ENCODE results near the gene SPATS2. TPM values are rescaled to one million over a fixed set of nuclear protein-coding genes. Genes with fewer than 3 reads are reported as not detected.

The SPATS2 gene
- total and polyA plus RNA-seq, 2 donors from 2014 or later: 10.0 to 23.7 TPM

DNA sequence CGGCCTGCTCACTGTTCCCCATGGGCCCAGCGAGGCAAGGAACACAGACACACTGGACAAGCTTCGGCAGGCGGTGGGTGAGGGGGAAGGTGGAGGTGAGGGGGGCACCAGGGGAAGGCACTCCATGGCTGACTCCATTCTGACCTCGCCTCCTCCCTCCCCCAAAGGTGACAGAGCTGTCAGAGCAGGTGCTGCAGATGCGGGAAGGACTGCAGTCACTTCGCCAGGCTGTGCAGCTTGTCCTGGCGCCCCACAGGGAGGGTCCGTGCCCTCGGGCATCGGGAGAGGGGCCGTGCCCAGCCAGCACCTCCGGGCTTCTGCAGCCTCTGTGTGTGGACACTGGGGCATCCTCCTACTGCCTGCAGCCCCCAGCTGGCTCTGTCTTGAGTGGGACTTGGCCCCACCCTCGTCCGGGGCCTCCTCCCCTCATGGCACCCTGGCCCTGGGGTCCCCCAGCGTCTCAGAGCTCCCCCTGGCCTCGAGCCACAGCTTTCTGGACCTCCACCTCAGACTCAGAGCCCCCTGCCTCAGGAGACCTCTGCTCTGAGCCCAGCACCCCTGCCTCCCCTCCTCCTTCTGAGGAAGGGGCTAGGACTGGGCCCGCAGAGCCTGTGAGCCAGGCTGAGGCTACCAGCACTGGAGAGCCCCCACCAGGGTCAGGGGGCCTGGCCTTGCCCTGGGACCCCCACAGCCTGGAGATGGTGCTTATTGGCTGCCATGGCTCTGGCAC lies 190.1 kb downstream of the SPATS2 start:
- TF ChIP-seq, protein P1, sequence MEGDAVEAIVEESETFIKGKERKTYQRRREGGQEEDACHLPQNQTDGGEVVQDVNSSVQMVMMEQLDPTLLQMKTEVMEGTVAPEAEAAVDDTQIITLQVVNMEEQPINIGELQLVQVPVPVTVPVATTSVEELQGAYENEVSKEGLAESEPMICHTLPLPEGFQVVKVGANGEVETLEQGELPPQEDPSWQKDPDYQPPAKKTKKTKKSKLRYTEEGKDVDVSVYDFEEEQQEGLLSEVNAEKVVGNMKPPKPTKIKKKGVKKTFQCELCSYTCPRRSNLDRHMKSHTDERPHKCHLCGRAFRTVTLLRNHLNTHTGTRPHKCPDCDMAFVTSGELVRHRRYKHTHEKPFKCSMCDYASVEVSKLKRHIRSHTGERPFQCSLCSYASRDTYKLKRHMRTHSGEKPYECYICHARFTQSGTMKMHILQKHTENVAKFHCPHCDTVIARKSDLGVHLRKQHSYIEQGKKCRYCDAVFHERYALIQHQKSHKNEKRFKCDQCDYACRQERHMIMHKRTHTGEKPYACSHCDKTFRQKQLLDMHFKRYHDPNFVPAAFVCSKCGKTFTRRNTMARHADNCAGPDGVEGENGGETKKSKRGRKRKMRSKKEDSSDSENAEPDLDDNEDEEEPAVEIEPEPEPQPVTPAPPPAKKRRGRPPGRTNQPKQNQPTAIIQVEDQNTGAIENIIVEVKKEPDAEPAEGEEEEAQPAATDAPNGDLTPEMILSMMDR (IDR thresholded peaks at IDR 0.05; ENCODE audit: borderline replicate concordance, extremely low read depth, insufficient read depth): no peak
- DNase-seq: peak in 1 of 5 donors; percentile 65
- intact Hi-C loops (cut with DNase I): no loop called here
- FAIRE-seq: no peak
- Histone ChIP-seq H3K9ac (ENCODE audit: low read length in 3 of 3) (no peak overlapping the region), H3K9me3 (ENCODE audit: control insufficient read depth in 2 of 3, insufficient read depth in 1 of 3, low read length in 3 of 3) (no peaks in the 10 kb centered on the region), H3K27ac (ENCODE audit: low read depth in 2 of 2, low read length in 2 of 2) (no peak overlapping the region), H3K4me1 (ENCODE audit: control insufficient read depth in 2 of 3, insufficient read depth in 2 of 3, low read depth in 1 of 3, low read length in 3 of 3) (peaks cover 0 to 15% (median 14%) of the 10 kb centered on the region in 3 donors), H3K4me3 (ENCODE audit: low read length in 3 of 3) (no peak overlapping the region), H3K27me3 (ENCODE audit: control insufficient read depth, insufficient read depth, low read length) (no peaks in the 10 kb centered on the region), H3K36me3 (ENCODE audit: control insufficient read depth in 2 of 3, insufficient read depth in 3 of 3, low read length in 3 of 3) (peaks cover 3 to 34% (median 30%) of the 10 kb centered on the region in 3 donors)

DNA sequence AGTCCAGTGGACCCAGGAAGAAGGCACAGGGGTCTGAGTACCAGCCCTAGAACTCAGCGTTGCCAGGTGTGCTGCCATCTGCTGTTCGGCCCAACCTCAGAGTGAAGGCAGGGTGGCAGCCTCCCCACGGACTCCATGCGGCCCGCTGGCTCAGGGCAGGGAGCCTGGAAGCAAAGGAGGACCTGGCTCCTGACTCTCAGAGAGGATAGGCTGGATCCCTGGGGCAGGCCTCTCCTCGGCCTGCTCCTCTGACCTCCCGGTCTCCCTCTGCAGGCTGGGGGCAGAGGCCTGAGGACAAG lies 190.6 kb downstream of the SPATS2 start:
- intact Hi-C loops (cut with DNase I): no loop called here
- TF ChIP-seq, protein P1 (IDR thresholded peaks at IDR 0.05; ENCODE audit: borderline replicate concordance, extremely low read depth, insufficient read depth): peak; percentile 14
- Histone ChIP-seq H3K36me3 (ENCODE audit: control insufficient read depth in 2 of 3, insufficient read depth in 3 of 3, low read length in 3 of 3) (peaks cover 3 to 39% (median 33%) of the 10 kb centered on the region in 3 donors), H3K27me3 (ENCODE audit: control insufficient read depth, insufficient read depth, low read length) (no peaks in the 10 kb centered on the region), H3K4me3 (ENCODE audit: low read length in 3 of 3) (no peak overlapping the region), H3K9ac (ENCODE audit: low read length in 3 of 3) (no peak overlapping the region), H3K9me3 (ENCODE audit: control insufficient read depth in 2 of 3, insufficient read depth in 1 of 3, low read length in 3 of 3) (no peaks in the 10 kb centered on the region), H3K27ac (ENCODE audit: low read depth in 2 of 2, low read length in 2 of 2) (no peak overlapping the region), H3K4me1 (ENCODE audit: control insufficient read depth in 2 of 3, insufficient read depth in 2 of 3, low read depth in 1 of 3, low read length in 3 of 3) (peaks cover 0 to 15% (median 14%) of the 10 kb centered on the region in 3 donors)
- peak in 1 of 5 donors; percentile 53 for DNase-seq
- no peak for FAIRE-seq

GRCh38 chr12:49558526-49558925 lies 191.3 kb downstream of the SPATS2 start:
- intact Hi-C loops (cut with DNase I): no loop called here
- FAIRE-seq: no peak
- peaks cover 3 to 45% (median 38%) of the 10 kb centered on the region in 3 donors for H3K36me3 ChIP-seq (ENCODE audit: control insufficient read depth in 2 of 3, insufficient read depth in 3 of 3, low read length in 3 of 3)

More at GRCh38 chr12:49558526-49558925, 191.3 kb downstream of the SPATS2 start:
- H3K4me1 ChIP-seq (ENCODE audit: control insufficient read depth in 2 of 3, insufficient read depth in 2 of 3, low read depth in 1 of 3, low read length in 3 of 3): peaks cover 0 to 15% (median 14%) of the 10 kb centered on the region in 3 donors
- no peak overlapping the region for H3K27ac ChIP-seq (ENCODE audit: low read depth in 2 of 2, low read length in 2 of 2)
- TF ChIP-seq, protein P1 (IDR thresholded peaks at IDR 0.05; ENCODE audit: borderline replicate concordance, extremely low read depth, insufficient read depth): no peak
- DNase-seq: peak in 1 of 5 donors; percentile 57
- no peaks in the 10 kb centered on the region for H3K9me3 ChIP-seq (ENCODE audit: control insufficient read depth in 2 of 3, insufficient read depth in 1 of 3, low read length in 3 of 3)
- H3K27me3 ChIP-seq (ENCODE audit: control insufficient read depth, insufficient read depth, low read length): no peaks in the 10 kb centered on the region
- no peak overlapping the region for H3K4me3 ChIP-seq (ENCODE audit: low read length in 3 of 3)
- H3K9ac ChIP-seq (ENCODE audit: low read length in 3 of 3): no peak overlapping the region

Data from kidney (tissue), 14 donors.